HepG2 (cell line): ENCODE results near the gene MRPL20. TPM values are rescaled to one million over a fixed set of nuclear protein-coding genes. Genes with fewer than 3 reads are reported as not detected.

Experiments
- BORCS8-MEF2B ChIP-seq: sonication (generic); formaldehyde crosslinking; IDR thresholded peaks from 2 replicates; pipeline ENCODE4 v1.8.0; 2022; ENCODE audit warnings: mild to moderate bottlenecking, missing genetic modification reagents
- CAMTA2 ChIP-seq: sonication (generic); formaldehyde crosslinking; IDR thresholded peaks from 2 replicates; pipeline ENCODE4 v1.4.0; 2020; ENCODE audit warnings: mild to moderate bottlenecking, missing genetic modification reagents, borderline replicate concordance
- CTCF ChIP-seq: sonication (generic); formaldehyde crosslinking; IDR thresholded peaks from 2 replicates; pipeline ENCODE4 v1.5.0; 2020; ENCODE audit warnings: mild to moderate bottlenecking, missing genetic modification reagents, moderate library complexity
- EEA1 ChIP-seq: sonication (generic); formaldehyde crosslinking; IDR thresholded peaks from 2 replicates; pipeline ENCODE4 v1.5.1; 2020; ENCODE audit warnings: mild to moderate bottlenecking, missing genetic modification reagents, borderline replicate concordance
- FOXA1 ChIP-seq, 2 experiments: fragments of 450-650 bp in 1 of 2; sonication (generic) in 1 of 2; formaldehyde crosslinking in 1 of 2; IDR thresholded peaks; 2 replicates each; pipeline versions ENCODE4 v1.4.0 to v1.6.1; 2016 to 2020; ENCODE audit warnings: missing genetic modification reagents in 1 of 2
- HNRNPH1 ChIP-seq: fragments of 200-400 bp; formaldehyde crosslinking; optimal IDR thresholded peaks from 2 replicates; pipeline ENCODE3; 2017; ENCODE audit warnings: mild to moderate bottlenecking, low read depth, low read length
- MTF2 ChIP-seq: sonication (generic); formaldehyde crosslinking; IDR thresholded peaks from 2 replicates; pipeline ENCODE4 v1.5.0; 2020; ENCODE audit warnings: missing genetic modification reagents, borderline replicate concordance
- NFYC ChIP-seq: IDR thresholded peaks from 2 replicates; pipeline ENCODE4 v1.6.1; 2016; ENCODE audit warnings: missing genetic modification reagents, missing compliant biosample characterization
- RBM39 ChIP-seq: fragments of 200-400 bp; formaldehyde crosslinking; IDR thresholded peaks from one replicate; pipeline ENCODE4 v1.6.1; 2018; ENCODE audit warnings: antibody characterized with exemption, mild to moderate bottlenecking, low read depth, low read length; ENCODE audit not compliant: poor library complexity, severe bottlenecking
- SMARCC2 ChIP-seq: fragments of 450-650 bp; IDR thresholded peaks from 2 replicates; pipeline ENCODE4 v1.6.1; 2017; ENCODE audit warnings: antibody characterized with exemption, mild to moderate bottlenecking
- TCF12 ChIP-seq, 2 experiments: fragments of 450-650 bp in 1 of 2; sonication (generic) in 1 of 2; formaldehyde crosslinking in 1 of 2; IDR thresholded peaks; 2 replicates each; pipeline versions ENCODE4 v1.6.1 to v1.8.0; 2017 to 2022; ENCODE audit warnings: antibody characterized with exemption in 1 of 2, mild to moderate bottlenecking in 1 of 2, missing genetic modification reagents in 1 of 2, moderate library complexity in 1 of 2
- THAP8 ChIP-seq: sonication (generic); formaldehyde crosslinking; IDR thresholded peaks from 2 replicates; pipeline ENCODE4 v1.5.1; 2020; ENCODE audit warnings: missing genetic modification reagents, mild to moderate bottlenecking, borderline replicate concordance
- TRIM24 ChIP-seq: sonication (generic); formaldehyde crosslinking; IDR thresholded peaks from 2 replicates; pipeline ENCODE4 v1.8.0; 2022; ENCODE audit warnings: mild to moderate bottlenecking, missing genetic modification reagents
- YY1 ChIP-seq: IDR thresholded peaks from 2 replicates; pipeline ENCODE4 v1.6.1; 2011; ENCODE audit warnings: low read length, low read depth, moderate library complexity, mild to moderate bottlenecking; ENCODE audit not compliant: insufficient read depth, insufficient replicate concordance
- ZNF253 ChIP-seq: sonication (generic); formaldehyde crosslinking; IDR thresholded peaks from 2 replicates; pipeline ENCODE4 v1.8.0; 2022; ENCODE audit warnings: mild to moderate bottlenecking, missing genetic modification reagents, borderline replicate concordance
- ZNF296 ChIP-seq: sonication (generic); formaldehyde crosslinking; conservative IDR thresholded peaks from 2 replicates; pipeline ENCODE4 v1.5.0; 2020; ENCODE audit warnings: mild to moderate bottlenecking, missing genetic modification reagents
- ZNF850 ChIP-seq: sonication (generic); formaldehyde crosslinking; conservative IDR thresholded peaks from 2 replicates; pipeline ENCODE4 v1.9.0; 2021; ENCODE audit warnings: mild to moderate bottlenecking, missing genetic modification reagents
- ZSCAN29 ChIP-seq: sonication (generic); formaldehyde crosslinking; conservative IDR thresholded peaks from 2 replicates; pipeline ENCODE4 v1.4.0; 2020; ENCODE audit warnings: mild to moderate bottlenecking, missing genetic modification reagents
- polyA plus RNA-seq, 8 experiments: library from polyadenylated mRNA; depleted of rRNA in 3 of 8; stranded (reverse) in 7 of 8; unstranded in 1 of 8; fragments of >200 nt; fragmentation: Illumina TruSeq in 4 of 8; extraction: Trizol in 4 of 8; gene quantifications; 2 replicates each; pipeline versions ENCODE4 v1.2.1 to v1.2.3, GENCODE V29; 2011 to 2016; ENCODE audit warnings: low read depth in 4 of 8, missing spikeins in 1 of 8, mixed read lengths in 1 of 8; ENCODE audit not compliant: insufficient read depth in 1 of 8
- total RNA-seq, 5 experiments: library from RNA; depleted of rRNA; stranded (reverse); fragments of >200 nt; fragmentation: Illumina TruSeq; extraction: Trizol; gene quantifications; 2 replicates each; pipeline ENCODE4 v1.2.3, GENCODE V29; 2016; ENCODE audit warnings: low read depth in 1 of 5
- TF ChIP-seq, protein P1 (sequence below): sonication (generic); formaldehyde crosslinking; IDR thresholded peaks from 2 replicates; pipeline ENCODE4 v1.8.1; 2023; ENCODE audit warnings: mild to moderate bottlenecking, missing genetic modification reagents
- TF ChIP-seq, protein P2 (sequence below): sonication (generic); formaldehyde crosslinking; IDR thresholded peaks from 2 replicates; pipeline ENCODE4 v1.4.0; 2020; ENCODE audit warnings: missing genetic modification reagents, borderline replicate concordance
- TF ChIP-seq, protein P3 (sequence below): IDR thresholded peaks from 2 replicates; pipeline ENCODE4 v1.6.1; 2016; ENCODE audit warnings: mild to moderate bottlenecking

The MRPL20 gene
- total and polyA plus RNA-seq, 2 of the 13 experiments (the other 11 are each of a cell fraction or from before 2014, with no cell fraction given): 59.2 to 127 TPM

GRCh38 chr1:1432951-1433803 is 26.1 kb upstream of the MRPL20 start (continued):
- TF ChIP-seq FOXA1 (IDR thresholded peaks at IDR 0.05) (no peak), FOXA1 (CRISPR knock-in tag; IDR thresholded peaks at IDR 0.05) (no peak; the same call in 1 of the 2 replicates), THAP8 (CRISPR knock-in tag) (peak; percentile 88; the same call in 1 of the 2 replicates), TCF12 (IDR thresholded peaks at IDR 0.05) (no peak), TCF12 (CRISPR knock-in tag; IDR thresholded peaks at IDR 0.05) (peak; percentile 73; the same call in 1 of the 2 replicates), RBM39 (peak; percentile 78), ZNF850 (no peak), MTF2 (no peak), CTCF (CRISPR knock-in tag) (peak; percentile 31), SMARCC2 (no peak), ZSCAN29 (0 out of 2 replicates have a peak, but pooled peaks have one; percentile 67), NFYC (CRISPR knock-in tag) (no peak), HNRNPH1 (no peak), EEA1 (CRISPR knock-in tag) (peak; percentile 23; the same call in 1 of the 2 replicates), CAMTA2 (CRISPR knock-in tag) (no peak), BORCS8-MEF2B (CRISPR knock-in tag) (no peak), TRIM24 (CRISPR knock-in tag) (no peak), YY1 (peak; percentile 38), ZNF253 (CRISPR knock-in tag) (0 out of 2 replicates have a peak, but pooled peaks have one; percentile 22), ZNF296 (CRISPR knock-in tag) (peak; percentile 95)
- TF ChIP-seq, protein P1, sequence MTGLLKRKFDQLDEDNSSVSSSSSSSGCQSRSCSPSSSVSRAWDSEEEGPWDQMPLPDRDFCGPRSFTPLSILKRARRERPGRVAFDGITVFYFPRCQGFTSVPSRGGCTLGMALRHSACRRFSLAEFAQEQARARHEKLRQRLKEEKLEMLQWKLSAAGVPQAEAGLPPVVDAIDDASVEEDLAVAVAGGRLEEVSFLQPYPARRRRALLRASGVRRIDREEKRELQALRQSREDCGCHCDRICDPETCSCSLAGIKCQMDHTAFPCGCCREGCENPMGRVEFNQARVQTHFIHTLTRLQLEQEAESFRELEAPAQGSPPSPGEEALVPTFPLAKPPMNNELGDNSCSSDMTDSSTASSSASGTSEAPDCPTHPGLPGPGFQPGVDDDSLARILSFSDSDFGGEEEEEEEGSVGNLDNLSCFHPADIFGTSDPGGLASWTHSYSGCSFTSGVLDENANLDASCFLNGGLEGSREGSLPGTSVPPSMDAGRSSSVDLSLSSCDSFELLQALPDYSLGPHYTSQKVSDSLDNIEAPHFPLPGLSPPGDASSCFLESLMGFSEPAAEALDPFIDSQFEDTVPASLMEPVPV (CRISPR knock-in tag): peak; percentile 79; the same call in 1 of the 2 replicates
- TF ChIP-seq, protein P2, sequence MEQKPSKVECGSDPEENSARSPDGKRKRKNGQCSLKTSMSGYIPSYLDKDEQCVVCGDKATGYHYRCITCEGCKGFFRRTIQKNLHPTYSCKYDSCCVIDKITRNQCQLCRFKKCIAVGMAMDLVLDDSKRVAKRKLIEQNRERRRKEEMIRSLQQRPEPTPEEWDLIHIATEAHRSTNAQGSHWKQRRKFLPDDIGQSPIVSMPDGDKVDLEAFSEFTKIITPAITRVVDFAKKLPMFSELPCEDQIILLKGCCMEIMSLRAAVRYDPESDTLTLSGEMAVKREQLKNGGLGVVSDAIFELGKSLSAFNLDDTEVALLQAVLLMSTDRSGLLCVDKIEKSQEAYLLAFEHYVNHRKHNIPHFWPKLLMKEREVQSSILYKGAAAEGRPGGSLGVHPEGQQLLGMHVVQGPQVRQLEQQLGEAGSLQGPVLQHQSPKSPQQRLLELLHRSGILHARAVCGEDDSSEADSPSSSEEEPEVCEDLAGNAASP: peak; percentile 96
- TF ChIP-seq, protein P3, sequence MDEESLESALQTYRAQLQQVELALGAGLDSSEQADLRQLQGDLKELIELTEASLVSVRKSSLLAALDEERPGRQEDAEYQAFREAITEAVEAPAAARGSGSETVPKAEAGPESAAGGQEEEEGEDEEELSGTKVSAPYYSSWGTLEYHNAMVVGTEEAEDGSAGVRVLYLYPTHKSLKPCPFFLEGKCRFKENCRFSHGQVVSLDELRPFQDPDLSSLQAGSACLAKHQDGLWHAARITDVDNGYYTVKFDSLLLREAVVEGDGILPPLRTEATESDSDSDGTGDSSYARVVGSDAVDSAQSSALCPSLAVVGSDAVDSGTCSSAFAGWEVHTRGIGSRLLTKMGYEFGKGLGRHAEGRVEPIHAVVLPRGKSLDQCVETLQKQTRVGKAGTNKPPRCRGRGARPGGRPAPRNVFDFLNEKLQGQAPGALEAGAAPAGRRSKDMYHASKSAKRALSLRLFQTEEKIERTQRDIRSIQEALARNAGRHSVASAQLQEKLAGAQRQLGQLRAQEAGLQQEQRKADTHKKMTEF: peak; percentile 93
